Brain pericyte (primary cell): Measurements from ENCODE around the gene SPRR4.
A peak's percentile ranks its signal among the peaks of the same experiment; 100 is the strongest.
"Not testable (repeated sequence)": the region's sequence is repeated elsewhere in the genome, so short reads cannot be mapped to it uniquely, and the experiment has no call there.

Source experiments
- DNase-seq: peaks from one replicate; pipeline ENCODE4 v3.0.0-alpha.2; 2012; ENCODE audit warnings: low read depth, low spot score

The SPRR4 gene

DNA sequence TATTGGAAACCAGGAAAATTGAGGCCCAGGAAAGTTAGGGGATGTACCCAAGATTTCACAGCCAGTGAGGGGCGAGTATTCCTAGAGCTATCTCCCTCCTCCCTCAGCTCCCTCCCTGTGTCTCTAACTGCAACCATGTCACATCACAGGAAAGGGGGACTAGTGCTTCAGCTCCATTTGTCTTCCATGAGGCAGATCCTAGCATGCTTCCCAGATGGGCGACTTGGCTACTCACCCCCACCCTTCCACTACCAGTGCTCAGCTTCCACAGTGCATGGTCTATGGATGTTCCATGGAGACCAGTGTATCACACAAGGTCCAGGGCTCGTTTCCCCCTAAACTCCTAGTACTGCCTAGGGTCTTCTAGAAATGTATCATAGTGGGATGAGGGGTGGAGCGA lies 4.6 kb upstream of the SPRR4 start:
- no peak for DNase-seq

- no peak for DNase-seq
Observed at GRCh38 chr1:152967201-152967600, 3.2 kb upstream of the SPRR4 start.

- no peak for DNase-seq
Observed at GRCh38 chr1:152968248-152968647, 2.2 kb upstream of the SPRR4 start.

GRCh38 chr1:152969036-152969435 lies 1.4 kb upstream of the SPRR4 start:
- no peak for DNase-seq

GRCh38 chr1:152972196-152972886 lies 1.9 kb downstream of the SPRR4 start:
- DNase-seq = no peak

DNA sequence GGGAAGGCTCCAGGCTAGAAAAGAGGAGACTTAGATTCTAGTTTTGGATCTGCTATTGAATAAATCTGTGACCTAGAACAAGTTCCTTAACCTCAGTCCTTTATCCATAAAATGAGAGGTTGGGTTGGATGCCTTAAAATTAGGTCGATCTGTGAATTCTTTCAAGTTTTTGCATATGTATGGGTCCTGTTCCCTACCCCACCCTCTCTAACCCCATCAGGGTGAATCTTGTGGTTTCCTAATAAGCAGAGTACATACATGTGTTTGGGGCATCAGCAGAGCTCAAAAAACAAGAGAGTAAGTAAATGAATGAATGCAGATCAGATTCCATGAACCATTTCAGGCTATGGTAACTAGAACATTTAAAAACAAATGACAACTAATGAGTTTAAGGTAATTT lies 6.2 kb downstream of the SPRR4 start:
- DNase-seq = no peak

- no peak for DNase-seq
Observed at GRCh38 chr1:152977614-152978013, 7.2 kb downstream of the SPRR4 start.

DNA sequence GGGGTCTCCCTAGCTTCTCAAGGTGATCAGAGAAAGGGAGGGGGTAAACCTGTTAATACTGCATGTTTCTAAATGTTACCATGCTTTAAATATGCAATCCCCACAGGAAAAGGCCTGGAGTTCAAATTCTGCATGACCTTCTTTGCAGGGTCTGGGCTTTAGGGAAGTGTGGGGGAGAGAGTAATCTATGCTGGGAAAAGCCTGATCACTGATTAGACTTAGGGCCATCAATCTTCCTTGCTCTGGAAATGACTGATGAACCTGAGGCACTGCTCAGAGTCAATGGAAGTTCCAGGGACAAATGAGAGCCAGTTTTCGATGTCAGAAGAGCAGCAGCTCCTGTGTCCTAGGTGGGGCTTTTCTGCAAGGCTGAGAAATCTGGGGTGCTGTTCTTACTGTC lies 10.2 kb downstream of the SPRR4 start:
- no peak for DNase-seq

GRCh38 chr1:152981146-152981871 lies 10.9 kb downstream of the SPRR4 start:
- DNase-seq = peak; percentile 2

DNA sequence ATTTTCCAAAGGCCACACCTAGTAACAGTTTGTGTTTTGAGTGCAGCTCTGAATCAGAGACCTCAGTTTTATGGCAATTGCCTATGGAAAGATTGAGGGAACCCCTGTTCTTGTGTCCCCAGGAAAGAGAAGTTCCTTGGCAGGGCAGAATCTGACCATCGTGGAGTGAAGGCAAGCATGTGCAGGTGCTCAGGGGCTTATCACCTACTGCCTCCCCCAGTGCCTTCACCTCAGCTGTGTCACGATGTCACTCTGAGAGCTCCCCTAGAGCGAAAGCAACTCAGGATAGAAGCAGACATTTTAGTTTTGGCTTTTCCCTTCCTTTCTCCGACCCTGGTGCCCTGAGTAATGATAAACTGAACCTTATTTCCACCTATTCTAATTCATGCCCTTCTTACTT lies 11.6 kb downstream of the SPRR4 start:
- no peak for DNase-seq

- no peak for DNase-seq
Observed at GRCh38 chr1:152983234-152983633, 12.8 kb downstream of the SPRR4 start.

DNA sequence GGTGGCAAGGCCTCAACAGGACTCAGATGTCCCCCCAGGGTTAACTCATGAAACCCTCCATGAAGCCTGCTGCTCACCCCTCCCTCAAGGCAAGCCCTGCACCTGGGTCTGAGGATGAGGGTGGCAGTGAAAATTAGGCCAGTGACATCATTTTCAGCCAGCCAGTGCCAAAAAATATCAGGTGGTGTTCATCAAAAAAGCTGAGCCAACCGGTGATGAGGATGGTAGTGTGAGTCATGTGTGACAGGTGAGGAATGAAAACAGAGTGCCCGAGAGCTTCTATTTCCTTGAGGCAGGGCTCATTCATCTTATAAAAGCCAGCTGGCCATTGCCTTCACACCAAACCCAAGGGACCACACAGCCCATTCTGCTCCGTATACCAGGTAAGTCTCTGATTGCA lies 13.3 kb downstream of the SPRR4 start, which contains the start of gene SPRR1A:
Gene SPRR1A, plus strand, starts transcription at position 339 of the 400 bp plus-strand sequence. CDS start 1,150 bp downstream, outside the sequence.
- DNase-seq = no peak

- DNase-seq = no peak
Observed at GRCh38 chr1:152986578-152986977, 16.1 kb downstream of the SPRR4 start.

DNA sequence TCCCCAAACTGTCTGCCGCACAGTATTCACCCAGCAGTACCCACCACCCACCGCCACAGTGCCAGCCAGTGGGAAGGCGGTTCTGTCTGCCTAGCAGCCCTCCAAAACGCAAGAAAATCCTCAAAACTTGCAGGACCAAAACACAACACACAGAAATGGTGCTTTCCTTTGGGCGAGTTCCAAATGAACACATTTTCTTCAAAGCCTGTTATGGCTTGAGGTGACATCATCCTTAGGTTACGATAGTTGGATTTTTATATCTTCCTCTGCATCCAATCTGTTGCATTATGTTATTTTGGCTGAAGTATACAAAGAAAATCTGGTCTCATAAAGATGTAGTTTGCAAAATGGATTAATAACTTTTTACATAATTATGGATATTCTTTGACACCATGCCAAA lies 22.7 kb downstream of the SPRR4 start:
- no peak for DNase-seq

GRCh38 chr1:152995842-152996241 lies 25.4 kb downstream of the SPRR4 start:
- DNase-seq = no peak

GRCh38 chr1:152996633-152997400 lies 26.4 kb downstream of the SPRR4 start:
- no peak for DNase-seq

GRCh38 chr1:152997901-152998300 lies 27.5 kb downstream of the SPRR4 start:
- no peak for DNase-seq

DNA sequence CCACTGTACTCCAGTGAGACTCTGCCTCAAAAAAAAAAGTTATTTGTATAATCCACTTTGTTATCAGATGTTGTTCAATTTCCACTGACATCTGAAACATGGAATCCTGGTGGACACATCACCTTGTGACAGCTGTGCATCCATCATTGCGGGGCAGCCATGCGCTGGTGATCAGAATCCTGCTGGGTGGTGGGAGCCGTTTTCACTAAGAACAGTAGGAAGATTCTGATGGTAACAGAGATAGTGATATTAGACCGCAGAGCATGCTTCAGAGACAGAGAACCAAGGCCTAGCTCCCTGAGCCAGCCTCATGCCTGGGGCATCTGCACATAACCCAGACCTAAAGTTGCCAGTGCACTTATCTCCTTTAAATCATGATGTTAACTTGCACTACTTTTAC lies 28.0 kb downstream of the SPRR4 start:
- no peak for DNase-seq

GRCh38 chr1:152999818-153000217 lies 29.4 kb downstream of the SPRR4 start:
- no peak for DNase-seq

GRCh38 chr1:153000294-153000693 lies 29.8 kb downstream of the SPRR4 start:
- DNase-seq = no peak

DNA sequence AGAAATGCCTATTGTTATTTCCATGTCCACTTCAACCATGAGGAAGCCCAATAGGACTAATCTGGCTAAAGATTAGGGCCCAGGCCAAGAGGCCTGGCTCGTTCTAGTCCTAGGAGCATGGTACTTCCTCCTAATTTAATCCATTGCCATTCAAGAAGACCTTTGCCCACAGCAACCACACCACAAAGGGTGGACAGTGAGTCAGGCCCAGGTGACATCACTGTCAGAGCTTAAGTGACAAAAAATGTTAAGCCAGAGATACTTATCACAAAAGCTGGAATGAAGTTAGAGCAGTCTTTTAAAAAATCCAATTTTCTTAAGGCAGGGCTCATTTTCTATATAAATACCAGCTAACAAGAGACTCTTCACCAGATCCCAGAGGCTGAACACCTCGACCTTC lies 30.9 kb downstream of the SPRR4 start, which contains the start of gene SPRR3:
Gene SPRR3, plus strand, starts transcription at position 368 of the 400 bp plus-strand sequence. CDS start 1,272 bp downstream, outside the sequence.
- DNase-seq = no peak

- not testable (repeated sequence) for DNase-seq
Observed at GRCh38 chr1:153011235-153011758, 40.8 kb downstream of the SPRR4 start.
